Measurements from ENCODE around the gene NECAB2. TPM values are rescaled to one million over a fixed set of nuclear protein-coding genes. Genes with fewer than 3 reads are reported as not detected.

Gene NECAB2
- polyA plus RNA-seq, 1 donor from 2014 or later = 12.5 TPM

GRCh38 chr16:83971165-83972130, 3.4 kb downstream of the NECAB2 start:
- no peaks in the 10 kb centered on the region for H3K9me2 ChIP-seq (ENCODE audit: insufficient read depth, low read length)
- H3F3A ChIP-seq (ENCODE audit: insufficient read depth, low read length, poor library complexity, severe bottlenecking) = no peaks in the 10 kb centered on the region
- no peaks in the 10 kb centered on the region for H3K79me2 ChIP-seq (replicated peaks; ENCODE audit: insufficient read depth, low read length)
- H3K27me3 ChIP-seq (ENCODE audit: insufficient read depth, low read depth, low read length) = peaks cover 7% of the 10 kb centered on the region
- no peak overlapping the region for H3K4me3 ChIP-seq (ENCODE audit: low read length)
- H3K9me3 ChIP-seq (ENCODE audit: low read length) = no peaks in the 10 kb centered on the region
- H3K4me2 ChIP-seq (ENCODE audit: low read length) = no peak overlapping the region
- H3K36me3 ChIP-seq (ENCODE audit: insufficient read depth, low read length) = no peaks in the 10 kb centered on the region
- no peak overlapping the region for H3K9ac ChIP-seq (ENCODE audit: low read length)
- no peak overlapping the region for H2AFZ ChIP-seq (ENCODE audit: low read depth, low read length)
- TF ChIP-seq EZH2 (IDR thresholded peaks at IDR 0.05; ENCODE audit: borderline replicate concordance, insufficient read depth, low read length, poor library complexity, severe bottlenecking) = no peak
- no peak for TF ChIP-seq SMC3 (conservative IDR thresholded peaks at IDR 0.05; ENCODE audit: poor library complexity)
- TF ChIP-seq TAF1 (IDR thresholded peaks at IDR 0.05; ENCODE audit: low read depth) = no peak
- TF ChIP-seq RAD21 (conservative IDR thresholded peaks at IDR 0.05) = no peak
- no peak for TF ChIP-seq MXI1 (conservative IDR thresholded peaks at IDR 0.05; ENCODE audit: poor library complexity, severe bottlenecking)
- TF ChIP-seq REST (IDR thresholded peaks at IDR 0.05; ENCODE audit: borderline replicate concordance) = no peak
- TF ChIP-seq EP300 (conservative IDR thresholded peaks at IDR 0.05; ENCODE audit: poor library complexity, severe bottlenecking) = no peak
- no peak for TF ChIP-seq POLR2AphosphoS5 (IDR thresholded peaks at IDR 0.05)
- TF ChIP-seq CTCF (IDR thresholded peaks at IDR 0.05; ENCODE audit: poor library complexity, severe bottlenecking) = no peak
- no peak overlapping the region for H3K27ac ChIP-seq (ENCODE audit: low read length)
- no peaks in the 10 kb centered on the region for H4K20me1 ChIP-seq (ENCODE audit: insufficient read depth)

- Histone ChIP-seq H3K36me3 (ENCODE audit: insufficient read depth, low read length) (no peaks in the 10 kb centered on the region), H3K9ac (ENCODE audit: low read length) (no peak overlapping the region), H4K20me1 (ENCODE audit: insufficient read depth) (no peaks in the 10 kb centered on the region), H3K27ac (ENCODE audit: low read length) (no peak overlapping the region), H3K27me3 (ENCODE audit: insufficient read depth, low read depth, low read length) (peaks cover 7% of the 10 kb centered on the region), H3K4me2 (ENCODE audit: low read length) (no peak overlapping the region), H3K4me3 (ENCODE audit: low read length) (no peak overlapping the region), H2AFZ (ENCODE audit: low read depth, low read length) (no peak overlapping the region), H3K9me2 (ENCODE audit: insufficient read depth, low read length) (no peaks in the 10 kb centered on the region), H3K79me2 (replicated peaks; ENCODE audit: insufficient read depth, low read length) (no peaks in the 10 kb centered on the region), H3F3A (ENCODE audit: insufficient read depth, low read length, poor library complexity, severe bottlenecking) (no peaks in the 10 kb centered on the region), H3K9me3 (ENCODE audit: low read length) (no peaks in the 10 kb centered on the region)
- TF ChIP-seq CTCF (IDR thresholded peaks at IDR 0.05; ENCODE audit: poor library complexity, severe bottlenecking) (no peak), EZH2 (IDR thresholded peaks at IDR 0.05; ENCODE audit: borderline replicate concordance, insufficient read depth, low read length, poor library complexity, severe bottlenecking) (no peak), REST (IDR thresholded peaks at IDR 0.05; ENCODE audit: borderline replicate concordance) (no peak), TAF1 (IDR thresholded peaks at IDR 0.05; ENCODE audit: low read depth) (no peak), SMC3 (conservative IDR thresholded peaks at IDR 0.05; ENCODE audit: poor library complexity) (no peak), RAD21 (conservative IDR thresholded peaks at IDR 0.05) (no peak), POLR2AphosphoS5 (IDR thresholded peaks at IDR 0.05) (no peak), MXI1 (conservative IDR thresholded peaks at IDR 0.05; ENCODE audit: poor library complexity, severe bottlenecking) (no peak), EP300 (conservative IDR thresholded peaks at IDR 0.05; ENCODE audit: poor library complexity, severe bottlenecking) (no peak)
Observed at GRCh38 chr16:83972256-83973008, 4.4 kb downstream of the NECAB2 start.

Measured in neural cell (in vitro differentiated cells).